Measurements from ENCODE around the gene MIEN1. TPM values are rescaled to one million over a fixed set of nuclear protein-coding genes. Genes with fewer than 3 reads are reported as not detected.

Gene MIEN1
- total and polyA plus RNA-seq, 8 donors, result 9.3 to 312 (median 114) TPM

DNA sequence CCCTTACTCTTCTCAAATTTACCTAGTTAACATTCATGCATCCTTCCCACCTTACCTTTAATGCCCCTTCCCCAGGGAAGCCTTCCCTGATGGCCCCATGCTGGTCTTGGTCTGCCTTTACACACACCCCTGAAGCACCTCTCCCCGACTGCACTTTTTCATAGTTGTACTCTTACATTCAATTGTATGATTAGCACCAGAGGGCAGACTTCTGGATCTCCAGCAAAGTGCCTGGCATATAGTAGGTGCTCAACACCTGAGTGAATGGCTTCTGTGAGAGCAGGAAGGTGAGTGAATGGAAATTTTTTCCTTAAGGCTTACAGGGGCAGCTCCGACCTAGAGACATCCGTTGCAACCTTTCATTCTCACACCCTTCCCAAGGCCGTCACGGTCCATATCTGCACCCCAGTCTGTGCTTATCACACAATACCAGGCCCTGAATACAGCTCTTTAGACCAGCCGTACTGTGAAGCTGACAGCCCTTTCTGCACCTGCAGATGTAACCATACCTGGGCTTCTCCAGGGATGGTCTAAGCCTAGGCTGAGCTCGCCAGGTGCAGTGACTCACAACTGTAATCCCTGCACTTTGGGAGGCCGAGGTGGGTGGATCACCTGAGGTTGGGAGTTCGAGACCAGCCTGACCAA, 46.9 kb downstream of the MIEN1 start:
- Histone ChIP-seq H3K36me3 (peaks cover 5 to 59% (median 43%) of the 10 kb centered on the region in 4 donors), H3K4me1 (peaks cover 22 to 37% (median 31%) of the 10 kb centered on the region in 4 donors), H3K27me3 (no peaks in the 10 kb centered on the region), H3K4me3 (no peak overlapping the region), H3K9me3 (no peaks in the 10 kb centered on the region), H3K27ac (no peak overlapping the region)
- intact Hi-C loops (cut with DNase I; ENCODE audit: low total_unique reads), result no loop called here
- TF ChIP-seq, protein P1, sequence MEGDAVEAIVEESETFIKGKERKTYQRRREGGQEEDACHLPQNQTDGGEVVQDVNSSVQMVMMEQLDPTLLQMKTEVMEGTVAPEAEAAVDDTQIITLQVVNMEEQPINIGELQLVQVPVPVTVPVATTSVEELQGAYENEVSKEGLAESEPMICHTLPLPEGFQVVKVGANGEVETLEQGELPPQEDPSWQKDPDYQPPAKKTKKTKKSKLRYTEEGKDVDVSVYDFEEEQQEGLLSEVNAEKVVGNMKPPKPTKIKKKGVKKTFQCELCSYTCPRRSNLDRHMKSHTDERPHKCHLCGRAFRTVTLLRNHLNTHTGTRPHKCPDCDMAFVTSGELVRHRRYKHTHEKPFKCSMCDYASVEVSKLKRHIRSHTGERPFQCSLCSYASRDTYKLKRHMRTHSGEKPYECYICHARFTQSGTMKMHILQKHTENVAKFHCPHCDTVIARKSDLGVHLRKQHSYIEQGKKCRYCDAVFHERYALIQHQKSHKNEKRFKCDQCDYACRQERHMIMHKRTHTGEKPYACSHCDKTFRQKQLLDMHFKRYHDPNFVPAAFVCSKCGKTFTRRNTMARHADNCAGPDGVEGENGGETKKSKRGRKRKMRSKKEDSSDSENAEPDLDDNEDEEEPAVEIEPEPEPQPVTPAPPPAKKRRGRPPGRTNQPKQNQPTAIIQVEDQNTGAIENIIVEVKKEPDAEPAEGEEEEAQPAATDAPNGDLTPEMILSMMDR (IDR thresholded peaks at IDR 0.05), result no peak
- TF ChIP-seq EP300 (IDR thresholded peaks at IDR 0.05), result no peak
- TF ChIP-seq POLR2AphosphoS5 (IDR thresholded peaks at IDR 0.05), result no peak
- no peak for TF ChIP-seq POLR2A (IDR thresholded peaks at IDR 0.05)
- DNase-seq, result no peak
- 82 to 89% (median 88%) methylated on average over 9 of the region's 9 CpGs for WGBS, 5 donors

DNA sequence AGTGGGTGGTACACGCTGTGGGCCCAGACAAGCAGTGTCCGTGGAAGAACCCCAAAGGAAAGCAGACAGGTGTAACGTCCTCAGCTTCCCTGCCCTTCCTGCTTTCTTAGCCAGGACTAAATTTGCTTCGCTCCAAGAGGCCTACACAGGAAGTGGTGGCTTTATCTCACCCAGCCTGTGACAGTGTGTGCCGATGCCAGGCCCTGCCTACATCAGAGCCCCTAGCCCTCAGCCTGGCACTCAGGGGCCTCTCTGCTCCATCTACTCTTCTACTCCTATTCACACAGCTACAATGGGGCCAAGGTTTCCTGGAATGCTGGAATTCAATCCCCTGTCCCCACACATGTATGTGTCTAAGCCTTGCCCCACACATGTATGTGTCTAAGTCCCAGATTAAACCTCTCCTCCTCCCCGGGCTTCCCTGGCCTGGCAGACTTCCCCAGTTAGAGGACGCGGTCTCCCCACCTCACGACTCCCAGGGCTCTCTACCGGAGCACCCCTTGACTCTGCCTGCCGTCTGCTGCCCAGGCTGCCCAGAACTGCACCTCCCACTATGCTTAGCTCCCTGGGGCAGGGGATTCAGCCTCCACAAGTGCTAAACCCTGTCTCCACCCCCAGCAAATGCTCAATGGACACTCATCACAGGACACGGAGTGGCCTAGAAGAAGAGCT, 50.7 kb downstream of the MIEN1 start:
- Histone ChIP-seq H3K36me3 (peaks cover 5 to 45% (median 36%) of the 10 kb centered on the region in 4 donors), H3K4me3 (no peak overlapping the region), H3K4me1 (peaks cover 46 to 61% (median 52%) of the 10 kb centered on the region in 4 donors), H3K27ac (peak overlapping the region; percentile 70 to 84 (median 77)), H3K9me3 (no peaks in the 10 kb centered on the region), H3K27me3 (no peaks in the 10 kb centered on the region)
- intact Hi-C loops (cut with DNase I; ENCODE audit: low total_unique reads), result no loop called here
- TF ChIP-seq POLR2AphosphoS5 (IDR thresholded peaks at IDR 0.05), result peak in 2 of 3 donors; percentile 25 to 28
- no peak for TF ChIP-seq POLR2A (IDR thresholded peaks at IDR 0.05)
- 38 to 61% (median 43%) methylated on average over 12 of the region's 12 CpGs for WGBS, 5 donors
- DNase-seq, result peak; percentile 51 to 66

Small RNA genes lying within 50 kb of the gene (small RNA-seq; reads per million reads assigned to genes)
- 0 to 0.34 (median 0.18) reads per million in 4 donors for gene MIR4728

Other genes with a start within 250 kb of the MIEN1 start
- not detected for gene NEUROD2, start 122.6 kb downstream of the MIEN1 start, total RNA-seq
- gene NEUROD2, start 122.6 kb downstream of the MIEN1 start, polyA plus RNA-seq, result under 1 TPM; 0.03 to 0.31 (median 0.25) TPM
- gene PPP1R1B, start 103.6 kb downstream of the MIEN1 start, total RNA-seq, result 100 to 1,000 TPM in 1 of 5 donors, 10 to 100 TPM in 2, 1 to 10 TPM in 1, under 1 TPM in 1; 0.58 to 279 (median 11.0) TPM
- gene PPP1R1B, start 103.6 kb downstream of the MIEN1 start, polyA plus RNA-seq, result 10 to 100 TPM in 1 of 3 donors, 1 to 10 TPM in 2; 5.0 to 20.9 (median 9.5) TPM
- 1,000 to 10,000 TPM in 1 of 5 donors, 100 to 1,000 TPM in 1, 10 to 100 TPM in 3; 26.4 to 1,091 (median 72.1) TPM for gene STARD3, start 93.4 kb downstream of the MIEN1 start, total RNA-seq
- gene STARD3, start 93.4 kb downstream of the MIEN1 start, polyA plus RNA-seq, result 10 to 100 TPM; 28.1 to 53.5 (median 30.8) TPM
- 1 to 10 TPM in 1 of 5 donors, under 1 TPM in 2, not detected in 2; 0.89 to 4.3 (median 0.92) TPM for gene TCAP, start 65.2 kb downstream of the MIEN1 start, total RNA-seq
- gene TCAP, start 65.2 kb downstream of the MIEN1 start, polyA plus RNA-seq, result 10 to 100 TPM in 1 of 3 donors, 1 to 10 TPM in 1, under 1 TPM in 1; 0.88 to 14.1 (median 3.5) TPM
- 1 to 10 TPM in 2 of 5 donors, under 1 TPM in 1, not detected in 2; 0.45 to 9.0 (median 2.9) TPM for gene PNMT, start 62.1 kb downstream of the MIEN1 start, total RNA-seq
- 10 to 100 TPM in 2 of 3 donors, 1 to 10 TPM in 1; 5.3 to 16.6 (median 13.0) TPM for gene PNMT, start 62.1 kb downstream of the MIEN1 start, polyA plus RNA-seq
- gene PGAP3, start 42.5 kb downstream of the MIEN1 start, total RNA-seq, result 10 to 100 TPM in 3 of 5 donors, 1 to 10 TPM in 2; 3.2 to 42.9 (median 22.4) TPM
- 10 to 100 TPM in 2 of 3 donors, 1 to 10 TPM in 1; 9.1 to 21.5 (median 11.2) TPM for gene PGAP3, start 42.5 kb downstream of the MIEN1 start, polyA plus RNA-seq
- 100 to 1,000 TPM in 2 of 5 donors, 10 to 100 TPM in 3; 53.1 to 402 (median 81.7) TPM for gene ERBB2, start 30.5 kb downstream of the MIEN1 start, total RNA-seq
- 10 to 100 TPM; 13.1 to 47.7 (median 25.3) TPM for gene ERBB2, start 30.5 kb downstream of the MIEN1 start, polyA plus RNA-seq
- 10 to 100 TPM in 3 of 5 donors, 1 to 10 TPM in 2; 2.3 to 43.9 (median 31.2) TPM for gene GRB7, start 7.4 kb upstream of the MIEN1 start, total RNA-seq
- gene GRB7, start 7.4 kb upstream of the MIEN1 start, polyA plus RNA-seq, result 10 to 100 TPM in 2 of 3 donors, 1 to 10 TPM in 1; 9.5 to 34.7 (median 14.7) TPM
- gene IKZF3, start 133.8 kb upstream of the MIEN1 start, total RNA-seq, result 1 to 10 TPM in 4 of 5 donors, not detected in 1; 1.1 to 5.4 (median 3.9) TPM
- gene IKZF3, start 133.8 kb upstream of the MIEN1 start, polyA plus RNA-seq, result under 1 TPM; 0.56 to 0.90 (median 0.76) TPM
- gene ZPBP2, start 137.7 kb upstream of the MIEN1 start, total RNA-seq, result not detected
- gene ZPBP2, start 137.7 kb upstream of the MIEN1 start, polyA plus RNA-seq, result not detected
- gene GSDMB, start 188.1 kb upstream of the MIEN1 start, total RNA-seq, result 10 to 100 TPM in 4 of 5 donors, 1 to 10 TPM in 1; 9.4 to 91.5 (median 33.0) TPM
- gene GSDMB, start 188.1 kb upstream of the MIEN1 start, polyA plus RNA-seq, result 10 to 100 TPM; 12.1 to 46.6 (median 25.0) TPM
- gene ORMDL3, start 197.1 kb upstream of the MIEN1 start, total RNA-seq, result 100 to 1,000 TPM in 1 of 5 donors, 10 to 100 TPM in 4; 16.5 to 117 (median 64.5) TPM
- 10 to 100 TPM; 28.6 to 44.3 (median 34.5) TPM for gene ORMDL3, start 197.1 kb upstream of the MIEN1 start, polyA plus RNA-seq
- not detected for gene LRRC3C, start 197.2 kb upstream of the MIEN1 start, total RNA-seq
- gene LRRC3C, start 197.2 kb upstream of the MIEN1 start, polyA plus RNA-seq, result not detected
- not detected for gene GSDMA, start 232.5 kb upstream of the MIEN1 start, total RNA-seq
- under 1 TPM in 2 of 3 donors, not detected in 1; 0.08 to 0.92 TPM for gene GSDMA, start 232.5 kb upstream of the MIEN1 start, polyA plus RNA-seq

Measured in stomach (tissue), 9 donors.